PFSK-1 (cell line): ENCODE measurements around the gene ITGAL.

Source experiments
- FOXP2 ChIP-seq: optimal IDR thresholded peaks from 2 replicates; pipeline ENCODE3; 2011; ENCODE audit warnings: borderline replicate concordance, control low read depth, inconsistent platforms; ENCODE audit not compliant: insufficient read depth; ENCODE audit errors: extremely low read length, extremely low read depth
- POLR2AphosphoS5 ChIP-seq: IDR thresholded peaks from 2 replicates; pipeline ENCODE4 v1.6.1; 2012; ENCODE audit warnings: low read depth, mild to moderate bottlenecking, control low read depth, low read length, moderate library complexity
- REST ChIP-seq, 2 experiments: IDR thresholded peaks; 2 replicates each; pipeline versions ENCODE4 v1.6.1 to v1.8.0; 2011 to 2012; ENCODE audit warnings: low read depth in 2 of 2, low read length in 2 of 2, control low read depth in 1 of 2, inconsistent platforms in 1 of 2, mild to moderate bottlenecking in 1 of 2, moderate library complexity in 1 of 2; ENCODE audit not compliant: insufficient read depth in 1 of 2
- SIN3A ChIP-seq: IDR thresholded peaks from 2 replicates; pipeline ENCODE4 v1.6.1; 2012; ENCODE audit warnings: mild to moderate bottlenecking, low read length, moderate library complexity, borderline replicate concordance; ENCODE audit not compliant: insufficient read depth
- TAF1 ChIP-seq: IDR thresholded peaks from 2 replicates; pipeline ENCODE4 v1.6.1; 2012; ENCODE audit warnings: low read length, control low read depth, borderline replicate concordance; ENCODE audit not compliant: insufficient read depth

The ITGAL gene

GRCh38 chr16:30470632-30470995, 1.9 kb upstream of the ITGAL start:
- no peak for TF ChIP-seq SIN3A
- TF ChIP-seq TAF1, result no peak

GRCh38 chr16:30473231-30474073, 910 bp downstream of the ITGAL start:
- no peak for TF ChIP-seq SIN3A
- no peak for TF ChIP-seq REST (IDR thresholded peaks at IDR 0.05; ENCODE audit: insufficient read depth in 1 of 2, low read depth in 2 of 2, low read length in 2 of 2)
- TF ChIP-seq POLR2AphosphoS5, result no peak
- no peak for TF ChIP-seq TAF1

- no peak for TF ChIP-seq SIN3A
- TF ChIP-seq REST (IDR thresholded peaks at IDR 0.05; ENCODE audit: insufficient read depth in 1 of 2, low read depth in 2 of 2, low read length in 2 of 2), result no peak
- no peak for TF ChIP-seq POLR2AphosphoS5
- TF ChIP-seq TAF1, result no peak
- TF ChIP-seq FOXP2, result no peak
Observed at GRCh38 chr16:30474074-30474452, 1.5 kb downstream of the ITGAL start.

GRCh38 chr16:30474684-30475083, 2.1 kb downstream of the ITGAL start:
- TF ChIP-seq FOXP2 (no peak), SIN3A (no peak), TAF1 (no peak), POLR2AphosphoS5 (no peak), REST (IDR thresholded peaks at IDR 0.05; ENCODE audit: insufficient read depth in 1 of 2, low read depth in 2 of 2, low read length in 2 of 2) (no peak)

- TF ChIP-seq TAF1 (no peak), FOXP2 (no peak), SIN3A (no peak), POLR2AphosphoS5 (no peak), REST (IDR thresholded peaks at IDR 0.05; ENCODE audit: insufficient read depth in 1 of 2, low read depth in 2 of 2, low read length in 2 of 2) (no peak)
Observed at GRCh38 chr16:30476991-30477390, 4.4 kb downstream of the ITGAL start.
